Right lobe of liver (tissue), 6 donors: ENCODE measurements around the gene ZBTB49. TPM values are rescaled to one million over a fixed set of nuclear protein-coding genes. Genes with fewer than 3 reads are reported as not detected.

Experiments
- ATAC-seq, 4 donors: fragments of 200-7000 bp; cut with Tn5 transposase; one replicate each; pipeline ENCODE4 v1.9.1; 2020; ENCODE audit warnings: mild to moderate bottlenecking in 4 of 4, moderate library complexity in 4 of 4
- DNase-seq, 3 donors: peaks; one replicate each; pipeline ENCODE4 v3.0.0-alpha.2; 2020
- H3K27ac ChIP-seq, 3 donors: fragments of 200-600 bp; one replicate each; pipeline ENCODE4 v1.8.0; 2022
- H3K27me3 ChIP-seq, 2 donors: fragments of 200-600 bp; one replicate each; pipeline ENCODE4 v1.8.0; 2022
- H3K36me3 ChIP-seq, 4 donors: fragments of 200-600 bp; sonication (generic) in 1 of 4; one replicate each; pipeline versions ENCODE4 v1.5.1 to v1.8.0; 2017 to 2022; ENCODE audit warnings: control low read depth in 1 of 4
- H3K4me1 ChIP-seq, 4 donors: fragments of 200-600 bp; sonication (generic) in 1 of 4; one replicate each; pipeline versions ENCODE4 v1.5.1 to v1.8.0; 2017 to 2022; ENCODE audit warnings: control low read depth in 1 of 4
- H3K4me3 ChIP-seq, 3 donors: fragments of 200-600 bp; one replicate each; pipeline ENCODE4 v1.8.0; 2022
- H3K9me3 ChIP-seq, 4 donors: fragments of 200-600 bp; sonication (generic) in 1 of 4; one replicate each; pipeline versions ENCODE4 v1.5.1 to v1.8.0; 2017 to 2022; ENCODE audit warnings: control low read depth in 1 of 4
- CTCF ChIP-seq, 4 donors: fragments of 200-600 bp in 3 of 4; fragments of 450-650 bp in 1 of 4; IDR thresholded peaks; one replicate each; pipeline versions ENCODE4 v1.5.1 to v1.8.0; 2016 to 2022; ENCODE audit warnings: antibody characterized with exemption in 4 of 4, mild to moderate bottlenecking in 2 of 4
- POLR2A ChIP-seq: fragments of 450-650 bp; IDR thresholded peaks from one replicate; pipeline ENCODE4 v1.6.1; 2017; ENCODE audit warnings: antibody characterized with exemption, mild to moderate bottlenecking
- WGBS: methylation state at CpG from one replicate; pipeline ENCODE4 v1.1.6; 2018; ENCODE audit warnings: low coverage, low lambda C conversion rate; ENCODE audit not compliant: insufficient coverage; ENCODE audit errors: missing lambda C conversion rate; 5-methylcytosine and 5-hydroxymethylcytosine counted together
- intact Hi-C, 2 donors: fragments of 100-400 bp; cut with DNase I; formaldehyde crosslinking; loops; one replicate each; pipeline versions ENCODE4 v1.11.2 to v1.14.1; 2022
- total RNA-seq, 6 experiments: library from RNA; depleted of rRNA in 2 of 6; stranded (reverse); fragments of >200 nt in 2 of 6; fragmentation: NEBNext Ultra II Directional in 3 of 6; extraction: Animal tissue kit (Norgen Biotek cat#: 25700) in 3 of 6; gene quantifications; one replicate each; pipeline versions ENCODE4 v1.1.0 to v1.2.4, GENCODE V29; 2016 to 2023
- donor health status: DM: no; HTN: yes; CAD: no.
- donor health status: DM: no; HTN: no; CAD: no.
- donor health status: DM: no; HTN: no; CAD: no.
- donor health status: DM: no; HTN: yes; CAD: no.
- donor health status: DM: no; HTN: yes; CAD: no.

ZBTB49 gene
- total RNA-seq, 6 experiments from 2014 or later: 1.4 to 3.3 (median 2.5) TPM

GRCh38 chr4:4316150-4316495 is 26.1 kb downstream of the ZBTB49 start:
- WGBS: 100% methylated on average over 9 of the region's 13 CpGs
- no peak for TF ChIP-seq POLR2A
- TF ChIP-seq CTCF (IDR thresholded peaks at IDR 0.05): no peak
- Histone ChIP-seq H3K36me3 (peaks cover 0 to 54% (median 7%) of the 10 kb centered on the region in 4 donors), H3K27ac (no peak overlapping the region), H3K27me3 (no peaks in the 10 kb centered on the region), H3K4me3 (no peak overlapping the region), H3K9me3 (no peaks in the 10 kb centered on the region), H3K4me1 (no peaks in the 10 kb centered on the region)
- intact Hi-C loops: no loop called here
- peak in 1 of 3 donors; percentile 29 for DNase-seq
- no peak for ATAC-seq

- Histone ChIP-seq H3K4me3 (no peak overlapping the region), H3K27me3 (no peaks in the 10 kb centered on the region), H3K4me1 (no peaks in the 10 kb centered on the region), H3K36me3 (peaks cover 0 to 52% (median 8%) of the 10 kb centered on the region in 4 donors), H3K9me3 (no peaks in the 10 kb centered on the region), H3K27ac (no peak overlapping the region)
- 93% methylated on average over 17 of the region's 23 CpGs for whole genome bisulfite sequencing
- TF ChIP-seq POLR2A: no peak
- TF ChIP-seq CTCF (IDR thresholded peaks at IDR 0.05): no peak
- ATAC-seq: peak in 1 of 4 donors; percentile 33
- DNase-seq: peak in 1 of 3 donors; percentile 32
- intact Hi-C loops: no loop called here
These were observed 27.6 kb downstream of the ZBTB49 start for GRCh38 chr4:4317496-4318232.

DNA sequence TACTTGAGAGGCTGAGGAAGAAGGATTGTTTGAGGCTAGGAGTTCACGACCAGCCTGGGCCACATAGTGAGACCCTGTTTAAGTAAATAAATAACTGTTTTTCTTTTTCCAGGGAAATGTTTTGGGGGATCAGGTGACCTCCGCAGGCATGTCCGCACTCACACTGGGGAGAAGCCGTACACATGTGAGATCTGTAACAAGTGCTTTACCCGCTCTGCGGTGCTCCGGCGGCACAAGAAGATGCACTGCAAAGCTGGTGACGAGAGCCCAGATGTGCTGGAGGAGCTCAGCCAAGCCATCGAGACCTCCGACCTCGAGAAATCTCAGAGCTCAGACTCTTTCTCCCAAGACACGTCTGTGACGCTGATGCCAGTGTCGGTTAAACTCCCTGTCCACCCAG is 30.5 kb downstream of the ZBTB49 start:
- ATAC-seq: no peak
- no peak for TF ChIP-seq CTCF (IDR thresholded peaks at IDR 0.05)
- TF ChIP-seq POLR2A: no peak
- Histone ChIP-seq H3K9me3 (no peaks in the 10 kb centered on the region), H3K4me1 (no peaks in the 10 kb centered on the region), H3K4me3 (no peak overlapping the region), H3K36me3 (peaks cover 0 to 27% (median 8%) of the 10 kb centered on the region in 4 donors), H3K27me3 (no peaks in the 10 kb centered on the region), H3K27ac (no peak overlapping the region)
- DNase-seq: no peak
- WGBS: 90% methylated on average over 10 of the region's 15 CpGs
- intact Hi-C loops: no loop called here

DNA sequence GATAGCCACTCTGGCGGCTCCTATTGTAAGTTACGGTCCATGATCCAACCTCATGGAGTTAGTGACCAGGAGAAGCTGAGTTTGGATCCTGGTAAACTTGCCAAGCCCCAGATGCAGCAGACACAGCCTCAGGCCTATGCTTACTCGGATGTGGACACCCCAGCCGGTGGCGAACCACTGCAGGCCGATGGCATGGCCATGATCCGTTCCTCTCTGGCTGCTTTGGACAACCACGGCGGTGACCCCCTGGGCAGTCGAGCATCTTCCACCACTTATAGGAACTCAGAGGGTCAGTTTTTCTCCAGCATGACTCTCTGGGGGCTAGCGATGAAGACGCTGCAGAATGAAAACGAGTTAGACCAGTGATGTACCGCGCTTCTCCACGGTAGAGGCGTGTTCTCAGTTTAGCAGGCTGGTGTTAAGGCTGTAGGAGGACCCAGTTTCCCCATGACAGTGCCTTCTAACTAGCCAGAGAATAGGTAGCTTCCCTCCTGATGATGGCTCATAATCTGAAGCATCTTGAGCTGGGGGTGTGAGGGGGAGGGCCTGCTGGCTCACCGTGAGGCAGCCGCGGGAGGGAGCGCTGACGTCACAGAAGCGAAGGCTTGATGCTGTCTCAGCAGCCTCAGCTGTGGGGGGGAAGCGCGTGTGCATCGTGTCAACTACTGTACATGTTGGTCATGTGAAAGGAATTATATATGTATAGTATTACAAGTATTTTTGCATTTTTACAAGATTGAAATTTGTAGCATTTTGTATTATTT is 31.1 kb downstream of the ZBTB49 start:
- Histone ChIP-seq H3K4me1 (no peaks in the 10 kb centered on the region), H3K27me3 (no peaks in the 10 kb centered on the region), H3K4me3 (no peak overlapping the region), H3K27ac (no peak overlapping the region), H3K36me3 (peaks cover 0 to 21% (median 6%) of the 10 kb centered on the region in 4 donors), H3K9me3 (no peaks in the 10 kb centered on the region)
- intact Hi-C loops: no loop called here
- no peak for TF ChIP-seq CTCF (IDR thresholded peaks at IDR 0.05)
- no peak for TF ChIP-seq POLR2A
- DNase-seq (no peak), ATAC-seq (no peak)
- 93% methylated on average over 10 of the region's 26 CpGs for WGBS
